GM04504 (cell line): ENCODE measurements around the gene GPR132.
"Not testable (repeated sequence)": the region's sequence is repeated elsewhere in the genome, so short reads cannot be mapped to it uniquely, and the experiment has no call there.

Source experiments
- DNase-seq: peaks from one replicate; pipeline ENCODE4 v3.0.0-alpha.2; 2012; ENCODE audit warnings: low read depth

The GPR132 gene, protein sequence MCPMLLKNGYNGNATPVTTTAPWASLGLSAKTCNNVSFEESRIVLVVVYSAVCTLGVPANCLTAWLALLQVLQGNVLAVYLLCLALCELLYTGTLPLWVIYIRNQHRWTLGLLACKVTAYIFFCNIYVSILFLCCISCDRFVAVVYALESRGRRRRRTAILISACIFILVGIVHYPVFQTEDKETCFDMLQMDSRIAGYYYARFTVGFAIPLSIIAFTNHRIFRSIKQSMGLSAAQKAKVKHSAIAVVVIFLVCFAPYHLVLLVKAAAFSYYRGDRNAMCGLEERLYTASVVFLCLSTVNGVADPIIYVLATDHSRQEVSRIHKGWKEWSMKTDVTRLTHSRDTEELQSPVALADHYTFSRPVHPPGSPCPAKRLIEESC

DNA sequence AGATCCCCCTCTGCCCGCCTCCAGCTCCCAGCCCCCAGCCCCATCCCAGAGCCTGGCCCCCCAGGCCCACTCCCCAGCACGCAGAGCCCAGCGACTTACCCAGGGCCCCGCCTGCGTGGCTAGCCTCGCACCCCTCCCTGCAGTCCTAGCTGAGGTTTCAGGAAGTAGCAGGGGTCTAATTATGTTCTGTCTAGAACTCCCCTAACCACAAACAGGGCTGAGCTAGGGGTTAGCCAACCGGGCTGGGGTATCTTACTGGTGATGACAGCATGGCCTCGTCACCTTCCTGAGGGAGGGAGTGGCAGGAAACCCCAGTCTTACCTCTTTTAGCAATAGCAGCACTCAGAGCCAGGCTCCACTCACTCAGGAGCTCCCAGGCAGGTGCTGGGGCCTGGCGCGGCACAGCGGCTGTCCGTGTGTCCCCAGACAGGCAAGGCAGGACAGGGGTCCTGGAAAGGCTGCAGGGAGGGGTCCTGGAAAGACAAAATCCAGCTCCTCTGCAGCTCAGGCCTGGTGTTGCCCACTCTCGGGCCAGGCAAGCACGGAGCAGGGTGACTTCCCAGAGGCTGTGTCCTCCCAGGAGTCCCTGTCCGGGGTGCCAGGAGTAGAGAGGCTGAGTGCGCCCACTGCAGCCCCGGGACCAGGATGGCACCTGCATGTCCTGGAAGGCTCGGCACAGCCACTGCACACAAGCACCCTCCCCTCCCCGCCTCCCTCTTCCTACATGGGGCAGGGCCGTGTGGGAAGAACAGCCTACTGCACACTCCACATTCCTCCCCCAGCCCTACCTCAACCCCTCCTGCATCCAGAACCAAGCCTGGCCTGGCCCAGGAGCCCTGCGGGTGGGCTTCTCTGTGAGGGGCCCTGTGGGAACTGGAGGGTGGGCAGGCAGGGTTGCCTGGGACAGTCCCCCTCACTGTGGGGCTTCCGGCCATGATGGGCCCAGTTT, at the start of gene GPR132:
GPR132 (minus strand) TSS at position 151 of the 949 bp plus-strand sequence. CDS start 10,010 bp downstream, outside the sequence.
- DNase-seq = no peak

DNA sequence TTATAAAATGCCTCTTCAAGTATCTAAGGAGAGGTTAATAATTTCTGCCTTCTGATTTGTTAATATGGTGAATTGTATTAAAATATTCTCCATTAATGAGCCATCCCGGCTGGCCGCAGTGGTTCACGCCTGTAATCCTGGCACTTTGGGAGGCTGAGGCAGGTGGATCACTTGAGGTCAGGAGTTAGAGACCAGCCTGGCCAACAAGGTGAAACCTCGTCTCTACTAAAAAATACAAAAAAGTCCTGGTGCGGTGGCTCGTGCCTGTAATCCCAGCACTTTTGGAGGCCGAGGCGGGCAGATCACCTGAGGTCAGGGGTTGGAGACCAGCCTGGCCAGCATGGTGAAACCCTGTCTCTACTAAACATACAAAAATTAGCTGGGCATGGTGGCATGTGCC, 44.0 kb upstream of the GPR132 start:
- not testable (repeated sequence) for DNase-seq

DNA sequence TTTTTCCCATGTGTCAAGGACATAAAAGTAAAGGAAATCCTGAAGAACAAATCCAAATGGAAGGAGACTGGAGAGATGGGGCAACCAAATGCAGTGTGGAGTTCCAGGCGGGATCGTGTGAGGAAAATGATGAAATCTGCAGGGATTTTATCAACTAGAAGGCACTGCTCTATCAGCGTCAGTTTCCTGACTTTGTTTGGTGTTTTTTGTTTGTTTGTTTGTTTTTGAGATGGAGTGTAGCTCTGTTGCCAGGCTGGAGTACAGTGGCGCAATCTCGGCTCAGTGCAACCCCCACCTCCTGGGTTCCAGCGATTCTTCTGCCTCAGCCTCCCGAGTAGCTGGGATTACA, 43.3 kb upstream of the GPR132 start:
- DNase-seq = no peak

- no peak for DNase-seq
These were observed 42.7 kb upstream of the GPR132 start for GRCh38 chr14:105107781-105108515.

DNA sequence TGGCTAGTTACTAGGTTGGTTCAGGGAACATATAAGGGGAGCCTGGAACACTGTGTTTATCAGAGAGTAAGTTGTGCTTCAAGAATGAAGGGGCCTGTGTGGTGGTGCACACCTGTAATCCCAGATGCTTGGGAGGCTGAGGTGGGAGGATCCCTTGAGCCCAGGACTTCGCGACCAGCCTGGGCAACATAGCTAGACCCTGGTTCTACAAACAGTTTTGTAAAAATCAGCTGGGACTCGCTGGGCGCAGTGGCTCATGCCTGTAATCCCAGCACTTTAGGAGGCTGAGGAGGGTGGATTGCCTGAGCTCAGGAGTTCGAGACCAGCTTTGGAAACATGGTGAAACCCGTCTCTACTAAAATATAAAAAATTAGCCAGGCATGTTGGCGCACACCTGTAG, 42.1 kb upstream of the GPR132 start:
- no peak for DNase-seq

GRCh38 chr14:105105158-105105557, 39.9 kb upstream of the GPR132 start:
- DNase-seq = no peak

- no peak for DNase-seq
These were observed 37.7 kb upstream of the GPR132 start for GRCh38 chr14:105102893-105103292.

GRCh38 chr14:105102361-105102870, 37.2 kb upstream of the GPR132 start:
- DNase-seq = no peak

GRCh38 chr14:105100910-105101309, 35.7 kb upstream of the GPR132 start:
- DNase-seq = no peak

- no peak for DNase-seq
These were observed 34.5 kb upstream of the GPR132 start for GRCh38 chr14:105099778-105100177.

GRCh38 chr14:105098316-105098715, 33.1 kb upstream of the GPR132 start:
- DNase-seq = no peak

DNA sequence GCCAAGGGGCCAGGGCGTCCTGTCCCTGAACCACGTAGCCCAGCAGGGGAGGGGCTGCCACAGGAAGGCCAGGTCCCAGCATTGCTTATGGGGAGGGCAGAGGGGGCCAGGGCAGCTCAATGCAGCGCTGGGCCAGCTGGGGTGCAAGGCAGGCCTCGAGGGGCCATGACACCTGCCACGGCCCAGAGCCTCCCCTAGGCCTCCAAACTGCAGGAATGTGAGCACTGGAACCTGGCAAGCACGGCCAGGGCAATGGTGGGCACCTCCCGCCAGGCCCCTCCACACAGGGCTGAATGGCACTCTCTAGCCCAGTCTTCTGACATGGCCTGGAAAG, 32.5 kb upstream of the GPR132 start:
- no peak for DNase-seq

GRCh38 chr14:105096206-105096875, 31.1 kb upstream of the GPR132 start:
- no peak for DNase-seq

DNA sequence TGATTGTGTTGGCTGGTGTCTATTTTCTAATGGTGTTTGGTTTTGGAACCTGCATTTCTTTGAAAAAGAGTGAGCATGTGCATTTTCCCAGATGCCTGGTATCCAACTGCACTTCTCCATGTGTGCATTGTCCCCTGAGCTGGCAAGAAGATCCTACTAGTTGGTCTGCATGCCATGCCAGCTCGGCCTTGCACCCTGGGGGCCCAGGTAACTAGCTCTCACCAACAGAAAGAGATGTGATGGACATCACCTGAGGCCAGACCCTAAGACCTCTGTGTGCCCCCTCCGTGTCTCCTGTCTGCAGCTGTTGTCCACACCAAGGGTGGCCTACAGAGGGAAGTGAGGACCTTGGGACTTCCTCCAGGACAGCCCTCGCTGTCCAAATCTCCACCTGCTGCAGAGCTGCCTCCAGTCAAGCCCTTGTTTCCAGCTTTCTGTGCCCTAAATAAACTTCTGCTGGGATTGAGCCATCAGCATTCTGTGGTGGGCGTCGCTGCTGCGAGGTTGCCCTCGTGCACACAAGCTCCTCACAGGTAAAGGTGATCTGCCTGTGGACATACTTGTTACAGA, 30.1 kb upstream of the GPR132 start:
- DNase-seq = no peak

DNA sequence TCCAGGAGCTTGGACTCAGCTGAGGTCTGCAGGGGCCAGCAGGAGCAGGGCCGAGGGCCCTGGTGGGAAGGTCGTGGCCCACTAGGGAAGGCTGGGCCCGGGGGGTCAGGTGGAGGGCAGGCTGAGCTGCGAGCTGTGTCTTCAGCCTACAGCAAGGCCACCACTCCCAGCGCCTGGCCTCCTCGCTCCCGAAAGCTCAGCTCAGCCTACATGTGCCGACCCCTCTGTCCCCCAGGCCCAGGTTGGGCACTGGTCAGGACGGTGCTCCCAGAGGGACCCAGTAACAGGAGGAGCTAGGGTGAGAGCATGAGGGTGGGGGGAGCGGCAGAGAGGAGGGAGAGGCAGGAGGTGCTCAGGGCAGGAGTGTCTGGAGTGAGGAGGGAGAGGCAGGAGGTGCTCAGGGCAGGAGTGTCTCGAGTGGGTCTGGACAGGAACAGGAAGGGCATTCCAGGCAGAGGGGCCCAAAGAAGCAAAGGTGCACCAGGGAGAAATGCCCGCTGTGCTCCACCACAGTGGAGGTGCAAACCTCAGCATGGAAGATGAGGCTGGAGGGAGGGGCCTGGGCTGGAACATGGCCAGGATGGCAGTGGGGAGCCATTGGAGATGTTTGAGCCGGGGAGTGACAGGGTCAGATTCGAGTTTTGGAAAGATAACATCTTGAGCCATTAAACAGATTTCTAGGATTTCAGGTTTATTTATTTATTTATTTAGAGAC, 29.1 kb upstream of the GPR132 start:
- DNase-seq = no peak

GRCh38 chr14:105093431-105094192, 28.4 kb upstream of the GPR132 start:
- DNase-seq = no peak

DNA sequence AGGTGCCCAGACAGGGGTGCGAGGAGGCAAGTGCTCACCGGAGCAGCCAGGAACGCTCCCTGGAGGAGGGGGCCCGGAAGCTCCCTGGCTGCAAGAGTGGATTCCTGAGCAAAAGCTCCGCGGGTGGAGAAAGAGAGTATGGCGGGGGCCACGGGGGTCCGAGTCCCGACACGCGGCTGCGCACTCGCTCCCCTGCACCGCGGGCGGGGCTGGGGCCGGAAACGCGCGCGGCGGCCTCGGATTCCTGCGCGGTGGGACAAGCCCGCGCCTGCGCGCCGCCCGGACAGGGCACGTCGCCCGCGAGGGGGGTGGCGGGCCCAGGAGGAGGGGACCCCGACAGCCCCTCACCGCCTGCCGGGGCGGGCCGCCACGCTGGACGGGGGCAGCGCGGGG, 27.8 kb upstream of the GPR132 start:
- DNase-seq = no peak

- DNase-seq = no peak
These were observed 27.2 kb upstream of the GPR132 start for GRCh38 chr14:105092171-105093037.
